Measurements from ENCODE around the gene CIRBP.
A peak's percentile ranks its signal among the peaks of the same experiment; 100 is the strongest.

CIRBP gene

DNA sequence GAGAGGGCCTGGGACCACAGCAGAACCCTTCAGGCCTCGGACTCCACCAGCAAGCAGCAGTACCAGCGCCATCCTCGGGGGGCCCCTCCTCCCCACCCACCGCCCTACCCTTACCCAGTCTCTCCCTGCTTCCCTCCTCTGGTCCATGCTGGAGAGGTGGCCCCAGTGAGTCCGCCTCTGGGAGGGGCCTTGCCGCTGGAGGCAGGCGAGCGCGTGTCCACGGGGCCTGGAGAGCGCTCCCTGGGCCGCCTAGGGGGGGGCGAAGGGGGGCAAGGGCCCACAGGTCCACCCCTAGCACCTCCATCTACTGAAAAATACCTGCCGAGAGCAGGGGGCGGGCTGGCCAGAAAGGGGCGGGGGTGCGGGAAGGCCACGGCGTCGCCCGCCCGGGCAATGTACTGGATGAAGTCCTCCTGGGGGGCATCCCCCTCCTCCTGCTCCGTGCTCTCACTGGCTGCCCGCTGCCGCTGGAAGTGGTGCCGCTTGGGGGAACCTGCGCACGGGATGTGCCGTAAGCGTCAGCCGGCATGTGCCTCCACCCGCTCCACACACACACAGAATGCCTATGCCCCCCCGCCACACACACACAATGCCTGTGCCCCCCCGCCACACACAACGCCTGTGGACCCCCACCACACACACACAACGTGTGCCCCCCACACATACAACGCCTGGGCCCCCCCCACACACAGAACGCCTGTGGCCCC is 38.2 kb upstream of the CIRBP start:
- DNase-seq (ENCODE audit: low read depth in 1 of 2, low spot score in 1 of 2): no peak

DNA sequence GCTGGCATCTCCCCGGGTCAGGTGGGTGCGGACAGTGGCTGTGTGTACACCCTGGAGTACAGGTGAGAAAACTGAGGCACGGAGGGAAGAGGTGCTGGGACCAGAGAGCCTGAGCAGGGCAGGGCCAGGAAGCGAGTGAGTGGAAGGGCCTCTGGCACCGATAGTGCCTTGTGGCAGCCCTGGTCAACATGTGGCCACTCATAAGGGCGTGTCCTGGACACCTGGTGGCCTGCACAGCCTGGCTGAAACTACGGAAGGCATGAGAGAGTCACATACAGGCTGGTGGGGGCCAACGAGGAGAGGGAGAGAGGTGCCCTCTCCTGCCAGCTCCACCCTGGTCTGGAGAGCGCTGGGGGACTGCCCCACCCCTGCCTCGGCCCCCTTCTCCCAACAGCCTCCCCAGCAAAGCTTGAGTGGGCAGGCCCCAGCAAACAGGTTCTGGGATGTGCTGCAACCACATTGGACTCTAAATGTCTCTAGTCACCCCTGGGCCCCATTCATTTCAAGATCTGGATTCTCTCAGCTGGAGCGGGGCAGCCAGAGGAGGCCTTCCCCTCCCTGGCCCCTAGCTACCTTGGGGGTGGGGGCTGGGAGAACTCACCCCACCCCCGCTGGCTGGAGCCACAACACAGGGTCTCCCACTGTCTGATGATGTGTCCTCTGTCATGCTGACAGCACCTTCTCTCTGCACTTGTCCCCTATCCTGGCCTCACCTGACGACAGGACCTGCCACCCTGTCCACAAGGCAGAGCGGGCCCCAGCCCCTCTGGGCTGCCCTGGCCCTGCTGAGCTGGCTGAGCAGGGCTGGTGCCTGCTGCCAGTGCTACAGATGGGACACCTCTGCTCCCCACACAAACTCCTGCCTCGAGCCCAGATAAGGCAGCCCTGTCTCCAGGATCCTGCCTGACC is 37.1 kb upstream of the CIRBP start:
- no peak for DNase-seq (ENCODE audit: low read depth in 1 of 2, low spot score in 1 of 2)

DNA sequence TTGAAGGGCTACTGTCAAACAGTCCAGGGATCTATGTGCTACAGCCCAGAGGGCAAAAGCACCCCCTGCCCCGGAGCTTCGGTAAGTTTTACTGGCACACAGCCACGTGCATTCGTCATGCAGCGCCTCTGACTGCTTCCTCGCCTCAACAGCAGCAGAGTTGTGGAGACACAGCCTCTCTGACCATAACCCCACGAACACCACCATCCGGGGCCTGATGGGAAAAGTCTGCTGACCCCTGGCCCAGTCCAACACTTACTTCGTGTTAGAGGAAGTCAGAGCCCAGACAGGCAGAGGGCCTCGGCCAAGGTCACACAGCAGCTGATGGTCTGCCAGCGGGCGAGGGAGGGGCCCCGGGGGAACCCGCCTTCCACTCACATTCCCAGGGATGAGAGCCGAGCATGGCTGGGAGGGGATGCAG is 36.5 kb upstream of the CIRBP start:
- DNase-seq (ENCODE audit: low read depth in 1 of 2, low spot score in 1 of 2): no peak

DNA sequence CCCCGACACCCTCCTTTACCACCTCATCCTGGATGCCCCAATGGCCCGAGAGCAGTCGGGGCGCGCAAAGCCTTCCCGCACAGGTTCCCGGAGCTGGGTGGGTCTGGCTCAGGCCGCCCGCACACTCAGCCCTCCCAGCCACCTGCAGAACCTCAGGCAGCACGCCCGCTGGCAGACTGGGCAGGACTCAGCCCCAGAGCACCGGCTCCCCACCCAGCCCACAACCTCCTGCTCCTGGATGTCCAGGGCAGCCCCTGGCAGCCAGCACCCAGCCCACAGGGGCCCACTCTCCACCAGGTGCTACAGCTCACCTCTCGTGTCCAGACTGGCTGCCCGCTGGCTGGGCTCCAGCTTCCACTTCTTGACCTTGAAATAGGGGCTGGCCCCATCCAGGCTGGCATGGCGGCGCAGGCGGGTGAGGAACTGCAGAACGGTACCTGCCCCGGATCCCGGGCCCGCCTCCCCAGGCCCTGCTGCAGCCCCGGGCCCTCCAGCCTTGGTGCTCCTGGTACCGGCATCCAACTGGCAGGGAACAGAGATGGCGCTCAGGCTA is 35.9 kb upstream of the CIRBP start:
- no peak for DNase-seq (ENCODE audit: low read depth in 1 of 2, low spot score in 1 of 2)

DNA sequence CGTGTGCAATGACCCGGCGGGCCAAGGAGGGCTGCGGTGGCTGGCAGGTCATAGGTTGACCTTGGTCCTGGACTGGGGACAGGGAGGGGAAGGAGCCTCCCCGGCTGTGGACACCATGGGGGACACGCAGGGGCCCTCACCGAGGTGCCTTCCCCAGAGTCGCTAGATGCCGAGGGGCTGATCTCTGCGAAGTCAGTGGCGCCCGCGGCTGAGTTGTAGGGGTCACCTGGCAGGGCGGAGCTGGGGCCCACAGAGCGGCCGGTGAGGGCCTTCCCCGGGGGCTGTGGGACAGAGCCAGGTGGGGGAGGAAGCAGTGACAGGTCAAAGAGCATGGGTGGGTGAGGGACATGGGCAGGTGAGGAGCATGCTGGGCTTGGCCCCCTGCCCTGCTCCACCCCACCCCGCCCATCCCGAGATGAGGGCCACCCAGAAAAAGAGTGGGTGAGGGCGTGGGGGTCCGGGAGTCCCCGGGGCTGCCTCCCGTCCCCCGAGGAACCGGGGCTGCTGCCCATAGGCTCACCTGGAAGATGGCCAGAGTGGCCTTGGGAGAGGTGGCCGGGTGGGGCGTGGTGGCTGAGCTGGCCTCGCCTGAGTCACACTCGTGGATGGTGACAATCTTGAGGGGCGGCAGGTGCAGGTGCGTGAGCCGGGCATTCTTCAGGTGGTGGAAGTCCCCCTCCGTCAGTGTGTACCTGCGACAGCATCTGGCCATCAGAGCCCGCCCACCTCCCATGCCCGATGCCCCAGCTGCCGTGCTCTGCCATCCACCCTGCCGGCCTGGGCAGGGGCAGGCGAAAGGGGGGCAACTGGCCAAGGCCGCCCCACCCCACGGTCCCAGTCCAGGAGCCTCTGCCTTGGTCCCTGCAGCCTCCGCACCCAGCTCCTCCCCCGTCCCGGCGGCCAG is 34.8 kb upstream of the CIRBP start:
- no peak for DNase-seq (ENCODE audit: low read depth in 1 of 2, low spot score in 1 of 2)

DNA sequence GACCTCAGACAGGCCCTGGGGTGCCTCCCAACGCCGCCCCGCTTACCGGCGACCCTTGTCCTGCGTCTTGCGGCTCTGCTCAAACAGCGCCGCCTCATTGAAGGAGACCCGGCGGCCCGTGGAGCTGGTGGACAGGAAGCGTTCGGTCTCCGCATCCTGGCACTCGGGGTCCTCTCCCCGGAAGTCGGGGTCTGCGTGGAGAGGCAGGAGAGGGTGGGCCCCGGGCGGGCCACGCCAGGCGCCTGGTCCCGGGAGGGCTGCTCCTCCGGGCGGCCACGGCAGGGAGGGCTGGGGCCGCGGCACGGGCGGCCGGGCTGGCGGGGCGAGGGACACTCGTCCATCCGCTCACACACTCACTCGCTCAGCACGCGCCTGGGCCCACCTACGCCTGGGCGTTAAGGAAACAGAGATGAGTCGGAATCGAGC is 34.2 kb upstream of the CIRBP start:
- DNase-seq (ENCODE audit: low read depth in 1 of 2, low spot score in 1 of 2): no peak

DNA sequence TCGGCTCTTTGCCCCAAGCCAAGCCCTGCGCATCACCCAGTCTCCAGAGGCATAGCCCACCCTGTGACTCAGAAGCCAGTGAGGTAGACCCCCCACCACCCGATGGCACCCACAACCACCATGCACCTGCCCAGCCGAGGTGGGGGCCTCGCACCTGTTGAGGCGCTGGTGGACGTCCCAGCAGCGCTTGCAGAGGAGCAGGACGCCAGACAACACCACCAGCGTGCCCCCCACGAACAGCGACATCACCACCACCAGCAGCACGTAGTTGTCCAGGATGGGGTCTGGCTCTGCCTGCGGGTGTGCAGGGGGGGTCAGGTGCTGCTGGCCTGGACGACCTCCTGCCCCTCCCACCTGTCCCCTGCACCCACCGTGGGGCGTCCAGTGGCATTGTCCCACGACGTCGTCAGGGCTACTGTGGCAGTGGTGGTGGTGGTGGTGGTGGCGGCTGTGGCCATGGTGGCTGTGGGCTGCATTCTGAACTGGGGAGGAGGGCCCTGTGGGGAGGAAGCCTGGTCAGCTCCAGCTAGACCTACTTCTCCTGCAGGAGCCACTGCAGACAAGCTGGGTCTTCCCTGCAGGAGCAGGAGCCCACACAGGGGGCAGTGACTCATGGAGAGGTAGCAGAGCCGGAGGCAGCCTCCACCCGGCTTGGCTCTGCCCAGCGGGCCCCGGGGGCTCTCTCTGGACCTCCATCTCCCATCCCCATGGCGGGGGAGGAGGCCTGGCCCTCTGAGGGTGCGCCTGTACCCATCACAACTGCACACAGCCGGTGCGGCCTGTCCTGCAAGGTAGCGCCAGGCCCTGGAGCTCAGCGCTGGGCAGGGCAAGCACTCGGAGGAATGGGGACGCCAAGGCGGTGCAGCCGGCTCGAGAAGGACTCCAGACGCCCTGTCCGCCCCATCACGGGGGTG is 33.2 kb upstream of the CIRBP start:
- DNase-seq (ENCODE audit: low read depth in 1 of 2, low spot score in 1 of 2): no peak

DNA sequence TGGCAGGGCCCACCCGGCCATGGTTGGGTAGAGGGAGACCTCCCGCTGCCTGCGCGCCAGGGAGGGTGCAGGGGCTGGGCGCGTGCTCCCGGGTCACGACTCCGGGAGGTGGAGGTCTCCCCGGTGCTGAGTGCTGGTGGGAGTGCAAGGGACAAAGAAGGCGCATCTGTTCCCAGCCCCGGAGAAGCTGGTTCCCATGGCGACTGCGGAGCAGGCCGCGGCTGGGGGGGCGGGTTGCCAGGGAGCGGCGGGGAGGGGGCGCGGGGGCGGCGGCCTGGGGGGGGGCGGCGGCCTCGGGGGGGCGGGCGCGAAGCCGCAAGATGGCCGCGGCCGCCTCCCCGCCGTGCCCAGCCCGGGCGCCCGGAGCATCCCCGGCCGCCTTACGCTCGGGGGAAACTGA is 32.6 kb upstream of the CIRBP start:
- DNase-seq (ENCODE audit: low read depth in 1 of 2, low spot score in 1 of 2): no peak

DNA sequence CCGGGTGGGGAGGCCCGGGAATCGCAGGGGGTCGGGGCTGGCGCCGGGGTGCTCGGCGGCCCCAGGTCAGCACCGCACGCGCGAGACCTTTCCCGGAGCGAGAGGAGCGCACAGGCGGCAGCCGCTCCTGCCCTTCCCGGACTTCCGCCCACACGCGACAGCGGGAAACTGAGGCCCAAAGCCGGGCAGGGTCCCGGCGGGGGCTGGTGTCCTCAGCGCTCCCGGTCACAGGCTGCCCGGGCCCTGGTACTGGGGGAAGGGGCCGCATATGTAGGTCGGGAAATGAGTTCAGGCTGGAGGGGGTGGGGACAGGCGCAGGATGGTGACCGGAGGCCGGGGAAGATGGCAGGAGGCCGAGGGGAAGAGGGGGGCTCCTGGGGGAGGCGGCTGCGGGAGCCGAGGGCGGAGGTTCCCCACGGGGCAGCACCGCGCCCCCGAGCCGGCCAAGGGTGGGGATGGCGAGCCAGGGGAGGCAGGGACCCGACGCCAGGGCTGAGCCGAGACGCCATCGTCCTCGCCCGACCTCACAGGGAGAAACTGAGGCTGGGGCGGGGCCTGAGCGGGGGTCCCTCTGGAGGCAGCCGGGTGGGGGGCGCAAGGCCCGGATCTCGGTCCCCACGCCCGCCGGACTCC is 32.0 kb upstream of the CIRBP start:
- no peak for DNase-seq (ENCODE audit: low read depth in 1 of 2, low spot score in 1 of 2)

DNA sequence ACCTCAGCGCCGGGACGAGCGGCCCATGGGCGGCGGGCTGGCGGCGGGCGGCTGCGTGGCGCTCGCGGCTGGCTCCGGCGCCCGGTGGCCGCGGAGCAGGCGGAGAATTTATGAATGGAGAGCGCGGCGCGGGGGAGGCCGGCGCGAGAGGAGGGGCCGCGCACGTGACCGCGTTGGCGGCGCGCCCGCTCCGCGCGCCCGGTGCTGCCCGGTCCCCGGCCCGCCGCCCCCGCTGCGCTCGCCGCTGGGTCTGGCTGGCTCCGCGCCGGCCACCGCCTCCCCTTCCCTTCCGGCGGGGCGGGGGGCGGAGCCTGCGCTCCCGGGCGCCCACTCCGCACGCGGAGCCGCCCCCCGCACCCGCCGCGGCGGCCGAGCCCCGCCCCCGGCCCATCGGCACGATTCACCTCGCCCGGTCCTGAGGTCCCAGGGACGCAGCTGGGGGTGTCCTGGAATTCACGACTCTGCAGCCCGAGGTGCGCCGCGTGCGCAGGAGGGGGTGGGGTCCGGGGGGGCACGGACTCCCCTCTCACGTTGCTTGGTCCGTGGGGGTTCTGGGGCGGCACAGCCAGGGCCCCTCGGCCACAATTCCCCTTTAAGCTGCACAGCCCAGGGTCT is 31.3 kb upstream of the CIRBP start, which contains the start of gene CBARP:
CBARP (minus strand) TSS at position 252 of the 615 bp plus-strand sequence. CDS start 1,905 bp downstream, outside the sequence.
- DNase-seq (ENCODE audit: low read depth in 1 of 2, low spot score in 1 of 2): no peak

DNA sequence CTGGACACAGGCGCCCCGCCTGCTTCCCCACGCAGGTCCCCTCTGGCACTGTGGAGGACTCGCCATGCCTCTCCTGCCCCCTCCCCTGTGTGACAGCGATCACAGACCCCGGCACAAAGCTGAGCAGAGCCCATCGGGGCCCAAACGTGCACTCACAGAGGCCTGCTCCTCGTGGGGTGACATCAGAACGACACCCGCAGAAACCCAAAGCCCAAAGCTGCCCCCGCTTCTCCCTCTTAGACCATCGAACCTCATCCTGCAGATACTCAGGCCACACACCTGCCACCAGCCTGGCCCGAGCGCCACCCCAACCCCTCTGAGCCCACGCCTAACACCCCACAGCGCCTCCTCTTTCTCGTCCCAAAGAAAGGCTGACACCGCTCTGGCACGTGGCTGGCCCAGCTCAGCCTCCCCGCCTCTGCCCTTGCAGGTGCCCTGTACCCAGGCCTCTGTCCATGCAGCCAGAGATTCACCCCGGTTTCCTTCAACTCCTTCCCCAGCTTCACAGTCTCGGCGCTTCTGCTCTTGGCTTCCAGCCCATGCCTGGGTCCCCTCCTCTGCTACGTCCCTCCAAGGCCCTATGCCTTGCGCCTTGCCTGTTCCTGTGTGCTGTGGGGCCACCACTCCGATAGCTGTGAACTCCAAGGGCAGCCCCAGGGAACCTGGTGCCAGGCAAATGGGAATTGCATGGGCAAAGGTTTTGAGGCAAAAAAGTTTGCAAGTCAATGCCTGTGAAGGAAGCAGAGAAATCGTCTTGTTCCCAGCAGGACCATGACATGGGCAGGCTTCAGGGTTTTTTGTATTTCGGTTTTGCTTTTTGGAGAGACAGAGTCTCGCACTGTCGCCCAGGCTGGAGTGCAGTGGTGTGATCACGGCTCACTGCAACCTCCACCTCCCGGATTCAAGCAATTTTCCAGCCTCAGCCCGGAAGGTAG is 30.5 kb upstream of the CIRBP start:
- DNase-seq (ENCODE audit: low read depth in 1 of 2, low spot score in 1 of 2): no peak

DNA sequence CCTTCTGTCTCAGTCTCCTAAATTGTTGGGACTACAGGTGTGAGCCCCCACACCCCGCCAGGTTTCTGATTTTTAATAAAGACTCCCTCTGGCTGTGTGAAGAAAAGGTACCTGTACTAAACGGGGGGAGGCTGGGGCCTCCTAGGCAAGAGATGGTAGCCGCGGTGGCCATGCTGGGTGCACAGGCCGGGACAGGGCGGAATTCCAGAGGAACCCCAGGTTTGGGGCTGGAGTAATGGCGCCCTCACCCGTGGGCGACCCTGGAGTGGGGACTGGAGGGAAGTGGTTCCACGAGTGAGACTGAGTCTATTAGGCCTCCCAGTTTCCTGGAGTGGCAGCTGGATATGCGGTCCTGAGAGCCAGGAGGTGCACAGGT is 29.7 kb upstream of the CIRBP start:
- no peak for DNase-seq (ENCODE audit: low read depth in 1 of 2, low spot score in 1 of 2)

DNA sequence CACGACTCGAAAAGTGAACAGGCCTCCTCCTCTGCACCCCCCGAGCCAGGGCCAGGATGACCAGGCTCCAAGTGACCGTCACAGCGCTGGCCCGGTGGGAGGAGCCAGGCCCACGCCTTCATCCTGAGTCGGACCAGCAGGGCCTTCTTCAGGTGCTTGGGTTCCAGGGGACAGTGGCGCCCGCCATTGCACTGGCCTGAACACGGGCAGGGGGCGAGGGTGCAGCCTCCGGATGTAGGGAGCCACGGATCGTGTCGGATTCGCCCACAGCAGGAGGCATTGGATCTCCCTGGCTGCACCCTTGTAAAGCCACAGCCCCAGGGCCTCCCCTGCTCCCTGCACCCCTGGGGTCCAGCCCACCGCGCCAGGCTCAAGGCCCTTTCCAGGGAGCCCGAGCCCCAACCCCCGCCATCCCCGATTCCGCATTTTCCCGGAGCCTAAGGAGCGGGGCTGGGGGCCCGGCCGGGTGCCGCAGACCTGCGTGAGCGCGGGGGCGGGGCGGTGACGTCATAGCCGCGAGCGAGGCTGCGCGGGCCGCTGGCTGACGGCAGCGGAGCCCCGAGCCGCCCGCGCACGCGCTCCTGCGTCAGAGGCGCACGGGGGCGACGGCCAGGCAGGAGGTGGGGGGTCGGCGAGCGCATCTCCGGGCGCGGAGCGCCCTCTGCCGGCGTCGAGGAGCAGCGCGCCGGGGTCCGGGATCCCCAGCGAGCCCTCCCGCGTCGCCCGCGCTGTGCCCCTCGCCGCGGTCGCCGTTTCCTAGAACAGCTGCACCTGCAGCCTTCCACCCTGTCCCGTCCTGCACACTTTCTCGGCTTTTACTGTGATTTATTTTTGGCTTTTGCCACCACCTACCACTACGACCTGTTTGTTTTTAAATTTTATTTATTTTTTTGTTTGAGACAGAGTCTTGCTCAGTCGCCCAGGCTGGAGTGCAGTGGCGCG is 29.1 kb upstream of the CIRBP start:
- DNase-seq (ENCODE audit: low read depth in 1 of 2, low spot score in 1 of 2): peak; percentile 86 to 88

DNA sequence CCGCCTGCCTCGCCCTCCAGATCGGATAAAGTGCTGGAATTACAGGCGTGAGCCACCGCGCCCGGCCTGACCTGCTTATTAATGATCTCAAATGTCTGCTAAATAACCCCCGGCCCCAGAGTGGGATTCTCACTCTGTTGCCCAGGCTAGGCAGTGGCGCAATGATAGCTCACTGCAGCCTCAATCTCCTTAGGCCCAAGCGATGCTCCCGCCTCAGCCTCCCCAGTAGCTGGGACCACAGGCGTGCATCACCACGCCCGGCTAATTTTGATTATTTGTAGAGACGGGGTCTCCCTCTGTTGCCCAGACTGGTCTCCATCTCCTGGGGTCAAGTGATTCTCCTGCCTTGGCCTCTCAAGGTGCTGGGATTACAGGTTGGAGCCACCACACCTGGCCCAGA is 28.2 kb upstream of the CIRBP start:
- DNase-seq (ENCODE audit: low read depth in 1 of 2, low spot score in 1 of 2): no peak

DNA sequence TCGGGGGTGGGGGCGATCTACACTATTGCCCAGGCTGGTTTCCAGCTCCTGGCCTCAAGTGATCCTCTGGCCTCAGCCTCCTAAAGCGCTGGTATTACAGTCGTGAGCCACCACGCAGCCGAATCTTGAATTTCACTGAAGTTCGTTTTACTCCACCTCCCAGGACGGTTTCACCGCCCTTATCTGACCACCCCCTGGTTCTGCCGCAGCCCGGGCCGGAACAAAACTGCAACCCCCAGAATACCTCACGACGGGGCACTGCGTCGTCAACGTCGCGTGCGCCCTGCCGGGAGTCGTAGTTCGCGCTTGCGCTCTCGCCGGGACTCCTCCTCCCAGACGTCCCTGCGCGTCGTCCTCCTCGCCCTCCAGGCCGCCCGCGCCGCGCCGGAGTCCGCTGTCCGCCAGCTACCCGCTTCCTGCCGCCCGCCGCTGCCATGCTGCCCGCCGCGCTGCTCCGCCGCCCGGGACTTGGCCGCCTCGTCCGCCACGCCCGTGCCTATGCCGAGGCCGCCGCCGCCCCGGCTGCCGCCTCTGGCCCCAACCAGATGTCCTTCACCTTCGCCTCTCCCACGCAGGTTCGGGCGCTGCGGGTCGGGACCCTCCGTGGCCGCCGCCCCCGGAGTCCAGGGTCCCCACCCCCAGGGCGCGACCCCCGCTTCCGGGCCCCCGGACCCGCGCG is 27.6 kb upstream of the CIRBP start, which contains the start of gene ATP5F1D:
ATP5F1D (plus strand) TSS at position 335 of the 679 bp plus-strand sequence; CDS start at position 435, 100 bp downstream.
- DNase-seq (ENCODE audit: low read depth in 1 of 2, low spot score in 1 of 2): peak; percentile 81 to 86

Data from activated CD4-positive, alpha-beta T cell treated with anti-CD3 and anti-CD28 coated beads, Interleukin-2, amount 50 U/mL, for 24 hours (primary cell).